Measurements from ENCODE around the gene PARP12. TPM values are rescaled to one million over a fixed set of nuclear protein-coding genes. Genes with fewer than 3 reads are reported as not detected.

The PARP12 gene
- total RNA-seq, 4 donors from 2014 or later, result 22.5 to 89.5 (median 50.7) TPM

DNA sequence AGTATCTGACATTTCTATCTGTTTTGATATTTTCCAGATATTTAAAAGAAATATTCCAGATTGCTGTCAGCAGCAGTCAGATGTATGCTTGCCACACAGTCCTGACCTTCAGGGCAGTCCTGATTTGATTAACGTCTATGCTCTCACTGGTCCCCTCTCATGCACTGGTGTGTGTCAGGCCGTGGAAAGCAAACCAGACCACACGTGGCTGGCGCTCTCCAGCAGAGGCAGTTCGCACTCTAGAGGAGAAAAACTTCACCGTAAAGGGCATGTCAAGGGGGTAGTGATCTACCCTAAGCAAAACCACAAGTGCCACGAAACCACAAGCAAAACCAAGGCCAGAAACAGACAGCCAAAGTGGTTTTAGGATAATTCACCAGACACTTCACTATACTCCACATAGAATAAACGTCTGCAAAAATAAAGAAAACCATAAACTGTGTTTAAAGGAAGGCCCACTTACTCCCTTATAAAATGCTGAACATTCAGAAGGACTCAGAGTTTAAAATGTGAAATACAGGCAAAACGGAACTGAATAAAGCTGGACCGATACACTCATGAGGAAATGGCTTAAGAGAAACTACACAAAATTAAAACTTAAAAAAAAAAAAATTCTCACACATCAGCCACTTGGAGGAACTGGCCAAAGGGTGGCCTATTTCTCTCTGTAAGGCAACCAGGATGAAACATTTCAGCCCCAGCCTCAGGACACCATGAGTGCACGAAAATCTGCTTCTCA lies 26.4 kb downstream of the PARP12 start:
- no peak for DNase-seq
- H3K4me1 ChIP-seq, result no peaks in the 10 kb centered on the region
- H3K27ac ChIP-seq, result peak overlapping the region; percentile 8
- TF ChIP-seq POLR2A (IDR thresholded peaks at IDR 0.05), result no peak
- TF ChIP-seq, protein P1, sequence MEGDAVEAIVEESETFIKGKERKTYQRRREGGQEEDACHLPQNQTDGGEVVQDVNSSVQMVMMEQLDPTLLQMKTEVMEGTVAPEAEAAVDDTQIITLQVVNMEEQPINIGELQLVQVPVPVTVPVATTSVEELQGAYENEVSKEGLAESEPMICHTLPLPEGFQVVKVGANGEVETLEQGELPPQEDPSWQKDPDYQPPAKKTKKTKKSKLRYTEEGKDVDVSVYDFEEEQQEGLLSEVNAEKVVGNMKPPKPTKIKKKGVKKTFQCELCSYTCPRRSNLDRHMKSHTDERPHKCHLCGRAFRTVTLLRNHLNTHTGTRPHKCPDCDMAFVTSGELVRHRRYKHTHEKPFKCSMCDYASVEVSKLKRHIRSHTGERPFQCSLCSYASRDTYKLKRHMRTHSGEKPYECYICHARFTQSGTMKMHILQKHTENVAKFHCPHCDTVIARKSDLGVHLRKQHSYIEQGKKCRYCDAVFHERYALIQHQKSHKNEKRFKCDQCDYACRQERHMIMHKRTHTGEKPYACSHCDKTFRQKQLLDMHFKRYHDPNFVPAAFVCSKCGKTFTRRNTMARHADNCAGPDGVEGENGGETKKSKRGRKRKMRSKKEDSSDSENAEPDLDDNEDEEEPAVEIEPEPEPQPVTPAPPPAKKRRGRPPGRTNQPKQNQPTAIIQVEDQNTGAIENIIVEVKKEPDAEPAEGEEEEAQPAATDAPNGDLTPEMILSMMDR (IDR thresholded peaks at IDR 0.05), result no peak
- no peaks in the 10 kb centered on the region for H3K36me3 ChIP-seq
- H3K9me3 ChIP-seq, result no peaks in the 10 kb centered on the region
- no peaks in the 10 kb centered on the region for H3K27me3 ChIP-seq
- intact Hi-C loops (cut with DNase I; ENCODE audit: low total_unique reads), result no loop called here
- H3K4me3 ChIP-seq, result no peak overlapping the region

DNA sequence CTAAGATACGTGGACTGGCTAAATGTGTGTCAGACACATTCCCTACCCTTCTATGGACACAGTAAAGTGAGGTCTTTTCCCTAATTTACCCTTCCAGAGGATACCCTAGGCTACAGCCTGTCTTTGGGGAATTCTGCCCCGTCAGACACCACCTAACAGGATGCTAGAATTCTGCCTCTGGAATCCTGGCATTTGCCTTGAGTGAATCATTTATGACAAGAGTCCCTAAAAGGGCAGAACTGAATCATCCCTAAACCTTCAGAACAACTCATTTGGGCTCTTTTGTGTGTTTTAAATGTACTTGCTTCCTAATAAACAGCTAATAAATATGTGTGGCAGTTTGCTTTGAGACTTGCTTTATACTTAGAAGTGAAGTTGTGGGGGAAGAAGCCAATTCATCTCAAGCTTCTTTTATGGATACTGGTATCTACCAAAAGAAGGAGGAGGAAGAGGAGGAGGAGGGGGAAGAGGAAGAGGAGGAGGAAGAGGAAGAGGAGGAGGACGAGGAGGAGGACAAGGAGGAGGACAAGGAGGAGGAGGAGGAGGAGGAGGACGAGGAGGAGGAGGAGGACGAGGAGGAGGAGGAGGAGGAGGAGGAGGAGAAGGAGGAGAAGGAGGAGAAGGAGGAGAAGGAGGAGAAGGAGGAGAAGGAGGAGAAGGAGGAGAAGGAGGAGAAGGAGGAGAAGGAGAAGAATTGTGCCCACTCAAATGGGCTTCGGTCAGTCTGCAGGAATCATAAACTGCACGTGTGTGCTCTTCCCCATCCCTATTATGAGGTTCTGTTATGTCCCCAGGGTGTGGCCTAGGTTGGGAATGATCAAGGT lies 27.1 kb downstream of the PARP12 start:
- no peaks in the 10 kb centered on the region for H3K4me1 ChIP-seq
- H3K36me3 ChIP-seq, result no peaks in the 10 kb centered on the region
- peak overlapping the region; percentile 21 to 29 for H3K27ac ChIP-seq
- no peak for DNase-seq
- H3K27me3 ChIP-seq, result no peaks in the 10 kb centered on the region
- no peaks in the 10 kb centered on the region for H3K9me3 ChIP-seq
- intact Hi-C loops (cut with DNase I; ENCODE audit: low total_unique reads), result no loop called here
- TF ChIP-seq, protein P1 (IDR thresholded peaks at IDR 0.05), result no peak
- TF ChIP-seq POLR2A (IDR thresholded peaks at IDR 0.05), result no peak
- H3K4me3 ChIP-seq, result no peak overlapping the region

DNA sequence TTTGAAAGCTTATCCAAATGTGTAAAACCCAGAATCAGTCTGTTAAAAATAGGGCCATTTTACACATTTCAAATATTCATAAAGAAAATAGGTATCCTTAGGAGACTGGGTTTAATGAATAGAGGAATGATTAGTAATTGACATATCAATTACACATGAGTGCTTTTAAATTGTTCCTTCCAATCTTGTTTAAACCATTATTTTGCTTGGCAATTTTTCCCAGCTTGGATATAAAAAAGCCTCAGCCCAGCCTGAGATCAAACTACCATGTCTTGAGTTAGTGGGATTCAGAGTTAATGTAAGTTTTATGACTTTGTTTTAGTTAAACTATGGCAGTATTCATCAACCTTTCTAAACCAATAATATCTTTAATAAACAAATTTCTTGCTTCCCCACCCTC lies 28.3 kb downstream of the PARP12 start:
- no peak overlapping the region for H3K27ac ChIP-seq
- no peak for DNase-seq
- no peak overlapping the region for H3K4me3 ChIP-seq
- H3K27me3 ChIP-seq, result no peaks in the 10 kb centered on the region
- no peaks in the 10 kb centered on the region for H3K9me3 ChIP-seq
- no peak for TF ChIP-seq POLR2A (IDR thresholded peaks at IDR 0.05)
- TF ChIP-seq, protein P1 (IDR thresholded peaks at IDR 0.05), result no peak
- no peaks in the 10 kb centered on the region for H3K4me1 ChIP-seq
- no peaks in the 10 kb centered on the region for H3K36me3 ChIP-seq
- intact Hi-C loops (cut with DNase I; ENCODE audit: low total_unique reads), result no loop called here

DNA sequence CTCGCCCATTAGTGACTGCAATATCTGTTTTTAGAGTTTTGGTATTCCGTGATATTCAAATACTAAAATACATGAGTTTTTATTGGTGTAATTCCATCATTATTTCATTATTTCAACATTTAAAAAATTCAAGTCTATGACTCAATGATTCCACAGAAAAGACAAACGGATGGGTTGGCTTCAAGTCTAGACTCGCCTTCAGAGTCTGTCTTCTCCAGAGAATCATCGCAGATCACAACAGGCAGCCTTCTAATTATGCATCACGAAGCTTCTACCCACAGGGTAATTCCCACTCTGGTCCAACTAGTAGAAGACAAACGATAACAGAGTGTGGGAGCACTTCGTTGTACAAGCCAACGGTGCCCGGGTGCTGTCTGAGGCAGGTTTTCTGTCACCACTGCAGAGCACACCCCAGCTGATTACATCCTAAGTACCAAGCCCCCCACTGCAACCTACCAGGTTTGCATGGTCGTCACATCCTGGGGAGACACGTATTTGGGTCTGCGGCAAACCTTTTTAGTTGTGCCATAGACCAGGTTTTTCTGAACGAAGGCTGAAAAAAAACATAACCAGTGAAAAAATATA lies 28.9 kb downstream of the PARP12 start:
- Histone ChIP-seq H3K4me1 (no peaks in the 10 kb centered on the region), H3K4me3 (no peak overlapping the region), H3K27ac (no peak overlapping the region), H3K9me3 (no peaks in the 10 kb centered on the region), H3K27me3 (no peaks in the 10 kb centered on the region), H3K36me3 (no peaks in the 10 kb centered on the region)
- DNase-seq, result no peak
- intact Hi-C loops (cut with DNase I; ENCODE audit: low total_unique reads), result no loop called here
- TF ChIP-seq, protein P1 (IDR thresholded peaks at IDR 0.05), result no peak
- TF ChIP-seq POLR2A (IDR thresholded peaks at IDR 0.05), result no peak

DNA sequence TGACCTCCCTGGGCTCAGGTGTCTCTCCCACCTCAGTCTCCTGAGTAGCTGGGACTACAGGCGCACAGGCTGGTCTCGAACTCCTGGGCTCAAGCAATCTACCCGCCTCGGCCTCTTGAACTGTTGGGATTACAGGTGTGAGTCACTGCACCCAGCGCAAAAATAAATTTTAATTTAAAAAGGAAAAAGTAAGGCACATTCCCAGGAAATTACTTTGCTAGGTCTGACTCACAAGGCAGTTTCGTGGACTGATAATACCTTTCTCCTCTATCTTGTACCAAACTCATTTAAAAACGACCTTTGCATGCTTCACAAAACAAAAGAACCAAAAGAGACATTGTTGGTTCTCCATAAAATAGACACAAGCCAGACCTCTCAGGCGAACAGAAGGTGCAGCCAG lies 29.7 kb downstream of the PARP12 start:
- H3K4me1 ChIP-seq, result no peaks in the 10 kb centered on the region
- no peaks in the 10 kb centered on the region for H3K36me3 ChIP-seq
- no peaks in the 10 kb centered on the region for H3K9me3 ChIP-seq
- TF ChIP-seq, protein P1 (IDR thresholded peaks at IDR 0.05), result no peak
- TF ChIP-seq POLR2A (IDR thresholded peaks at IDR 0.05), result no peak
- H3K27ac ChIP-seq, result no peak overlapping the region
- DNase-seq, result no peak
- intact Hi-C loops (cut with DNase I; ENCODE audit: low total_unique reads), result no loop called here
- H3K4me3 ChIP-seq, result no peak overlapping the region
- no peaks in the 10 kb centered on the region for H3K27me3 ChIP-seq

Data from uterus (tissue), 4 donors.